Heart left ventricle (tissue), 16 donors: ENCODE results near the gene SMIM28. TPM values are rescaled to one million over a fixed set of nuclear protein-coding genes. Genes with fewer than 3 reads are reported as not detected.
A peak's percentile ranks its signal among the peaks of the same experiment; 100 is the strongest.

Experiments used
- ATAC-seq, 4 donors: fragments of 200-7000 bp; cut with Tn5 transposase; one replicate each; pipeline ENCODE4 v1.9.1; 2020 to 2022; ENCODE audit warnings: moderate library complexity in 4 of 4, mild to moderate bottlenecking in 3 of 4, moderate number of reproducible peaks in 1 of 4
- DNase-seq, 5 donors: peaks; one replicate each; pipeline ENCODE4 v3.0.0-alpha.2; 2020
- H3K27ac ChIP-seq, 12 donors: fragments of 200-600 bp; sonication (generic) in 4 of 12; one replicate each; pipeline versions ENCODE4 v1.5.0 to v1.8.0; 2016 to 2022; ENCODE audit warnings: mild to moderate bottlenecking in 2 of 12
- H3K27me3 ChIP-seq, 9 donors: fragments of 200-600 bp; sonication (generic) in 2 of 9; one replicate each; pipeline versions ENCODE4 v1.5.1 to v1.8.0; 2016 to 2022; ENCODE audit warnings: mild to moderate bottlenecking in 3 of 9
- H3K36me3 ChIP-seq, 9 donors: fragments of 200-600 bp; sonication (generic) in 2 of 9; one replicate each; pipeline versions ENCODE4 v1.5.0 to v1.8.0; 2018 to 2022; ENCODE audit warnings: mild to moderate bottlenecking in 2 of 9
- H3K4me1 ChIP-seq, 12 donors: fragments of 200-600 bp; sonication (generic) in 4 of 12; one replicate each; pipeline versions ENCODE4 v1.5.0 to v1.8.0; 2016 to 2022; ENCODE audit warnings: mild to moderate bottlenecking in 3 of 12
- H3K4me3 ChIP-seq, 12 donors: fragments of 200-600 bp; sonication (generic) in 4 of 12; one replicate each; pipeline versions ENCODE4 v1.5.0 to v1.8.0; 2017 to 2022; ENCODE audit warnings: mild to moderate bottlenecking in 9 of 12, moderate library complexity in 4 of 12
- H3K9me3 ChIP-seq, 12 donors: fragments of 200-600 bp; sonication (generic) in 4 of 12; one replicate each; pipeline versions ENCODE4 v1.5.0 to v1.8.0; 2016 to 2022; ENCODE audit warnings: mild to moderate bottlenecking in 1 of 12
- POLR2A ChIP-seq, 2 donors: fragments of 450-650 bp; IDR thresholded peaks; one replicate each; pipeline ENCODE4 v1.6.1; 2017; ENCODE audit warnings: antibody characterized with exemption in 2 of 2, mild to moderate bottlenecking in 2 of 2, moderate library complexity in 2 of 2
- WGBS, 4 donors: extraction: QIAGEN DNeasy Blood & Tissue Kit in 2 of 4; methylation state at CpG; one replicate each; pipeline versions ENCODE4 v1.1.5 to v1.1.7; 2013 to 2018; 5-methylcytosine and 5-hydroxymethylcytosine counted together
- intact Hi-C, 10 donors: fragments of 100-400 bp; cut with DNase I; formaldehyde crosslinking; loops; one replicate each; pipeline versions ENCODE4 v1.11.1 to v1.14.2; 2022
- polyA plus RNA-seq, 2 donors: library from polyadenylated mRNA; stranded (reverse); fragments of 200-250 nt; gene quantifications; one replicate each; pipeline ENCODE4 v1.2.3, GENCODE V29; 2013
- total RNA-seq, 9 donors: library from RNA; depleted of rRNA in 2 of 9; stranded (reverse); fragments of >200 nt in 2 of 9; fragmentation: NEBNext Ultra II Directional in 3 of 9; extraction: Animal tissue kit (Norgen Biotek cat#: 25700) in 3 of 9; gene quantifications; one replicate each; pipeline versions ENCODE4 v1.1.0 to v1.2.4, GENCODE V29; 2016 to 2023
- TF ChIP-seq, protein P1 (sequence below), 12 donors: fragments of 200-600 bp; sonication (generic) in 4 of 12; IDR thresholded peaks; one replicate each; pipeline versions ENCODE4 v1.5.0 to v1.8.0; 2018 to 2022; ENCODE audit warnings: antibody characterized with exemption in 12 of 12, mild to moderate bottlenecking in 5 of 12
- donor health status: ischemic (EF 13 %, LVEDD 7.1; RV severe dilation, severe dysfunction).
- donor health status: healthy with polysubstance abuse.
- donor health status: DM: no; HTN: yes; CAD: no.
- donor health status: DM: no; HTN: no; CAD: no.
- donor health status: ischemic (EF 25% LVEDD 6.9; RV normal size, moderate dysfunction).
- donor health status: ischemic (EF 25% LVEDD 5.7; RV mildly dilated, moderate dysfunction).
- donor health status: healthy.
- donor health status: DM: yes; HTN: yes; CAD: no.
- donor health status: ischemic (EF 35%, LVEDD 5.7; RV mildly dilated, moderate dysfunction).
- donor health status: nonischemic (EF 11% LVEDD 7.7; RV severe dilation, severe dysfunction).
- donor health status: DM: yes; HTN: yes; CAD: no.
- donor health status: PGD.
- donor health status: ischemic (EF 29% LVEDD 5.4; RV normal size, mild dysfunction).
- donor health status: nonischemic (EF 23%, LVEDD 6.1; RV moderate dilation, normal function).

Gene SMIM28
- total and polyA plus RNA-seq, 11 donors: not detected

- WGBS, 4 donors: 91 to 96% (median 95%) methylated on average over 8 of the region's 8 CpGs
- H3K9me3 ChIP-seq: no peaks in the 10 kb centered on the region
- intact Hi-C loops: loop anchor here in 8 of 10 donors (5.0 to 10.0 kb wide), 8 partner anchors 96 to 296 kb away; partner anchors contain the start of gene PERP (in 1 of the 8)
- DNase-seq: no peak
- H3K27me3 ChIP-seq: no peaks in the 10 kb centered on the region
- H3K27ac ChIP-seq: peak overlapping the region in 8 of 12 donors; percentile 93 to 98 (median 96)
- TF ChIP-seq, protein P1, sequence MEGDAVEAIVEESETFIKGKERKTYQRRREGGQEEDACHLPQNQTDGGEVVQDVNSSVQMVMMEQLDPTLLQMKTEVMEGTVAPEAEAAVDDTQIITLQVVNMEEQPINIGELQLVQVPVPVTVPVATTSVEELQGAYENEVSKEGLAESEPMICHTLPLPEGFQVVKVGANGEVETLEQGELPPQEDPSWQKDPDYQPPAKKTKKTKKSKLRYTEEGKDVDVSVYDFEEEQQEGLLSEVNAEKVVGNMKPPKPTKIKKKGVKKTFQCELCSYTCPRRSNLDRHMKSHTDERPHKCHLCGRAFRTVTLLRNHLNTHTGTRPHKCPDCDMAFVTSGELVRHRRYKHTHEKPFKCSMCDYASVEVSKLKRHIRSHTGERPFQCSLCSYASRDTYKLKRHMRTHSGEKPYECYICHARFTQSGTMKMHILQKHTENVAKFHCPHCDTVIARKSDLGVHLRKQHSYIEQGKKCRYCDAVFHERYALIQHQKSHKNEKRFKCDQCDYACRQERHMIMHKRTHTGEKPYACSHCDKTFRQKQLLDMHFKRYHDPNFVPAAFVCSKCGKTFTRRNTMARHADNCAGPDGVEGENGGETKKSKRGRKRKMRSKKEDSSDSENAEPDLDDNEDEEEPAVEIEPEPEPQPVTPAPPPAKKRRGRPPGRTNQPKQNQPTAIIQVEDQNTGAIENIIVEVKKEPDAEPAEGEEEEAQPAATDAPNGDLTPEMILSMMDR (IDR thresholded peaks at IDR 0.05): no peak
- TF ChIP-seq POLR2A (IDR thresholded peaks at IDR 0.05): no peak
- H3K4me3 ChIP-seq: peak overlapping the region in 8 of 12 donors; percentile 73 to 92 (median 84)
- peaks cover 0 to 26% (median 21%) of the 10 kb centered on the region in 9 donors for H3K36me3 ChIP-seq
- H3K4me1 ChIP-seq: peaks cover 0 to 27% (median 14%) of the 10 kb centered on the region in 12 donors
- no peak for ATAC-seq
Measured at GRCh38 chr6:138402838-138403187, 25.1 kb downstream of the SMIM28 start.

GRCh38 chr6:138403324-138403800 is 25.7 kb downstream of the SMIM28 start:
- ATAC-seq: peak; percentile 25 to 56 (median 46)
- Histone ChIP-seq H3K4me3 (peak overlapping the region; percentile 71 to 92 (median 83)), H3K4me1 (peaks cover 0 to 27% (median 14%) of the 10 kb centered on the region in 12 donors), H3K27me3 (no peaks in the 10 kb centered on the region), H3K9me3 (no peaks in the 10 kb centered on the region), H3K36me3 (peaks cover 0 to 32% (median 26%) of the 10 kb centered on the region in 9 donors), H3K27ac (peak overlapping the region; percentile 78 to 98 (median 96))
- WGBS, 4 donors: 0 to 1% (median 1%) methylated on average over 21 to 30 of the region's 30 CpGs
- no peak for TF ChIP-seq POLR2A (IDR thresholded peaks at IDR 0.05)
- TF ChIP-seq, protein P1 (IDR thresholded peaks at IDR 0.05): peak in 6 of 12 donors; percentile 4 to 45 (median 30)
- peak; percentile 53 to 80 (median 62) for DNase-seq
- intact Hi-C loops: loop anchor here in 8 of 10 donors (5.0 to 10.0 kb wide), 8 partner anchors 96 to 296 kb away; partner anchors contain the start of gene PERP (in 1 of the 8)

DNA sequence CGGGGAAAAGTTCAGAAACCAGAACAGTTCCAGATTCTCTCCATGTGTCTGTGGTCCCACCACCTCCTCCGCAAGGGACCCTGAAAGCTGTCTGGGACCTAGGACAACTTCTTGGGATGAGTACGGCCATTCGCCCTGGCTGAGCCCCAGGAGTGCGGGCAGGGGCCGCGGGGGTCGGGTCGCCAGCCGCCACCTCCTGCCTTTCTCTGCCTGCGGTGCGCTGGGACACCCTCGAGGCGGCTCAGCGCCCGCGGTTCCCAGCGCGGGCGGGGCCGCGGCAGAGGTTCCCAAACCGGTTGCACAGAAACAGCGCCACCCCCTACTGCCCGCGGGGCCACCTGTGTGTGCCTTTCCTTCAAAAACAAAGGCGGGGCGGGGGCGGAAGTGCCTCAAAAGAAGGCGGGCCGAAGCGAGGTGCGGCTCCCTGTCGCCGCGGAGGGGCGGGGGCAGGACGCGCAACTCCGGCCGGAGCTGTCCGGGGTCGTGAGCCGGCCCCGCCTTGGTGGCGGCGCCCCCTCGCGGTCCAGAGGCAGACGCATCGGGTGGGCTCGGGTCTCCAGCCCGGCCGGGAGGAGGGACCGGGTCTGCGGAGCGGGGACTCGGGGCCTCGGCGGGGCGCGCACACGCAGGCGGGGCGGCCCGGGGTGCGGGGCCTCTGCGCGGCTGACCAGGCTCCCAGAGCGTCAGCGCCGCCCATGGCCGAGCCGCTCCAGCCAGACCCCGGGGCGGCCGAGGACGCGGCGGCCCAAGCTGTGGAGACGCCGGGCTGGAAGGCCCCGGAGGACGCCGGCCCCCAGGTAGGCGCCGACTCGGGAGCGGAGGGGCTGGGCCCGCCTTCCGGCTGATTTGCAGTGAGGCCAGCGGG is 26.3 kb downstream of the SMIM28 start, which contains the start of gene HEBP2:
TSS of gene HEBP2 (plus strand) at position 423 of the 865 bp plus-strand sequence. CDS start at position 696, 273 bp downstream.
- DNase-seq (peak; percentile 95 to 97 (median 97)), ATAC-seq (peak; percentile 94 to 96 (median 95))
- intact Hi-C loops: loop anchor here in 9 of 10 donors (1.0 to 10.0 kb wide), 10 partner anchors 97 to 297 kb away; partner anchors contain the start of gene PERP (in 1 of the 9)
- TF ChIP-seq, protein P1 (IDR thresholded peaks at IDR 0.05): peak; percentile 47 to 85 (median 75)
- TF ChIP-seq POLR2A (IDR thresholded peaks at IDR 0.05): peak; percentile 12 to 84
- Histone ChIP-seq H3K4me3 (peak within 1 kb of the TSS; percentile 71 to 92 (median 83)), H3K9me3 (no peaks in the 10 kb centered on the region), H3K27me3 (no peaks in the 10 kb centered on the region), H3K36me3 (peaks cover 0 to 38% (median 33%) of the 10 kb centered on the region in 9 donors), H3K4me1 (peaks cover 0 to 27% (median 14%) of the 10 kb centered on the region in 12 donors), H3K27ac (peak within 1 kb of the TSS; percentile 78 to 98 (median 96))
- WGBS, 4 donors: 0 to 1% (median 0%) methylated on average over 22 to 92 of the region's 92 CpGs
